H1 (cell line): ENCODE results near the gene KRTAP4-9. TPM values are rescaled to one million over a fixed set of nuclear protein-coding genes. Genes with fewer than 3 reads are reported as not detected.

Source experiments
- CTCF ChIA-PET: fragments of 300-600 bp; sonication (Branson Sonifier 250); formaldehyde crosslinking; loops from one replicate; lab custom pipeline; 2021; ENCODE audit not compliant: partially characterized antibody; lab: Charles Lee
- POLR2A ChIA-PET: fragments of 300-600 bp; sonication (Branson Sonifier 250); formaldehyde crosslinking; loops from one replicate; lab custom pipeline; 2021; ENCODE audit warnings: inconsistent platforms; ENCODE audit not compliant: partially characterized antibody; lab: Charles Lee
- DNase-seq, 2 experiments: peaks; one replicate each; pipeline versions ENCODE4 v3.0.0 to v3.0.0-alpha.2; 2010 to 2022; ENCODE audit warnings: low spot score in 2 of 2, low read depth in 1 of 2, mixed read lengths in 1 of 2
- FAIRE-seq: peaks from 2 replicates; lab custom pipeline; 2011; peaks lifted over from hg19 to GRCh38; lab: Jason Lieb, UNC
- H2AFZ ChIP-seq: 2 replicates; pipeline ENCODE4 v1.8.1; 2012; ENCODE audit warnings: low read length, inconsistent platforms
- H2AK5ac ChIP-seq: 2 replicates; pipeline ENCODE4 v1.6.1; 2013; ENCODE audit warnings: low read depth, low read length
- H2BK120ac ChIP-seq: replicated peaks from 2 replicates; pipeline ENCODE3; 2013; ENCODE audit warnings: low read depth, low read length, inconsistent platforms
- H2BK12ac ChIP-seq: 2 replicates; pipeline ENCODE4 v1.6.1; 2013; ENCODE audit warnings: low read depth, low read length
- H2BK15ac ChIP-seq: 2 replicates; pipeline ENCODE4 v1.6.1; 2013; ENCODE audit warnings: low read length
- H2BK20ac ChIP-seq: 2 replicates; pipeline ENCODE4 v1.6.1; 2013; ENCODE audit warnings: low read length
- H2BK5ac ChIP-seq: 2 replicates; pipeline ENCODE4 v1.6.1; 2013; ENCODE audit warnings: low read depth, low read length
- H3K14ac ChIP-seq: 2 replicates; pipeline ENCODE4 v1.6.1; 2013; ENCODE audit warnings: inconsistent platforms; ENCODE audit not compliant: insufficient read length
- H3K18ac ChIP-seq: 2 replicates; pipeline ENCODE4 v1.6.1; 2013; ENCODE audit warnings: low read length; ENCODE audit errors: extremely low read depth
- H3K23ac ChIP-seq: 2 replicates; pipeline ENCODE4 v1.6.1; 2013; ENCODE audit warnings: inconsistent platforms; ENCODE audit not compliant: insufficient read length
- H3K23me2 ChIP-seq: 2 replicates; pipeline ENCODE4 v1.6.1; 2013; ENCODE audit warnings: low read depth, low read length
- H3K27ac ChIP-seq: 2 replicates; pipeline ENCODE4 v1.6.1; 2011; ENCODE audit warnings: low read depth, low read length, inconsistent platforms
- H3K27me3 ChIP-seq, 4 experiments: replicated peaks in 1 of 4; 1 replicate in 1 of 4; 2 replicates in 3 of 4; pipeline versions ENCODE4 v1.6.1 to v1.8.1; 2011 to 2013; ENCODE audit warnings: low read length in 3 of 4, mild to moderate bottlenecking in 3 of 4, inconsistent platforms in 2 of 4, mixed read lengths in 2 of 4, moderate library complexity in 1 of 4; ENCODE audit not compliant: control insufficient read depth in 3 of 4, insufficient read depth in 3 of 4; ENCODE audit errors: extremely low read depth in 1 of 4
- H3K36me3 ChIP-seq, 4 experiments: 2 replicates each; pipeline versions ENCODE4 v1.6.1 to v1.8.1; 2011 to 2013; ENCODE audit warnings: mild to moderate bottlenecking in 4 of 4, low read length in 3 of 4, moderate library complexity in 2 of 4, control low read depth in 1 of 4, inconsistent platforms in 1 of 4; ENCODE audit not compliant: insufficient read depth in 4 of 4, control insufficient read depth in 2 of 4
- H3K4ac ChIP-seq: replicated peaks from 2 replicates; pipeline ENCODE3; 2013; ENCODE audit warnings: low read length, low read depth, mixed read lengths, inconsistent platforms; ENCODE audit not compliant: insufficient read length
- H3K4me1 ChIP-seq, 4 experiments: replicated peaks in 1 of 4; 1 replicate in 1 of 4; 2 replicates in 3 of 4; pipeline versions ENCODE4 v1.6.1 to v1.8.1; 2011 to 2013; ENCODE audit warnings: low read length in 3 of 4, inconsistent platforms in 2 of 4, mixed read lengths in 1 of 4; ENCODE audit not compliant: insufficient read depth in 4 of 4, control insufficient read depth in 3 of 4
- H3K4me2 ChIP-seq, 2 experiments: 2 replicates each; pipeline versions ENCODE4 v1.6.1 to v1.8.1; 2011 to 2013; ENCODE audit warnings: low read depth in 2 of 2, low read length in 2 of 2, control low read depth in 1 of 2, inconsistent platforms in 1 of 2, mild to moderate bottlenecking in 1 of 2; ENCODE audit not compliant: insufficient read depth in 1 of 2
- H3K4me3 ChIP-seq, 4 experiments: fragments of 200-600, 300-600 bp in 1 of 4; sonication (generic), shearing (Covaris generic), sonication (Bioruptor Twin) in 1 of 4; 2 replicates each; pipeline versions ENCODE4 v1.5.1 to v1.8.1; 2011 to 2016; ENCODE audit warnings: low read length in 4 of 4, low read depth in 3 of 4, control low read depth in 2 of 4, inconsistent platforms in 2 of 4, mild to moderate bottlenecking in 2 of 4, mixed read lengths in 1 of 4, moderate library complexity in 1 of 4; ENCODE audit not compliant: insufficient read depth in 2 of 4; ENCODE audit errors: extremely low read depth in 1 of 4
- H3K56ac ChIP-seq: replicated peaks from 2 replicates; pipeline ENCODE3; 2013; ENCODE audit warnings: low read depth, mild to moderate bottlenecking, mixed read lengths, low read length, inconsistent platforms; ENCODE audit not compliant: insufficient read length
- H3K79me1 ChIP-seq: 2 replicates; pipeline ENCODE4 v1.6.1; 2013; ENCODE audit warnings: low read depth, low read length, control low read depth
- H3K79me2 ChIP-seq, 2 experiments: 2 replicates each; pipeline versions ENCODE4 v1.6.1 to v1.8.1; 2012 to 2013; ENCODE audit warnings: low read length in 2 of 2, mild to moderate bottlenecking in 2 of 2, inconsistent platforms in 1 of 2; ENCODE audit not compliant: insufficient read depth in 2 of 2, control insufficient read depth in 1 of 2
- H3K9ac ChIP-seq, 4 experiments: replicated peaks in 1 of 4; 1 replicate in 1 of 4; 2 replicates in 3 of 4; pipeline versions ENCODE4 v1.6.1 to v1.8.1; 2011 to 2013; ENCODE audit warnings: low read depth in 3 of 4, low read length in 3 of 4, control low read depth in 2 of 4, mild to moderate bottlenecking in 2 of 4, moderate library complexity in 2 of 4, inconsistent platforms in 1 of 4; ENCODE audit errors: extremely low read depth in 1 of 4
- H3K9me3 ChIP-seq, 2 experiments: 2 replicates each; pipeline versions ENCODE4 v1.6.1 to v1.8.1; 2012 to 2013; ENCODE audit warnings: mild to moderate bottlenecking in 2 of 2, moderate library complexity in 2 of 2, control low read depth in 1 of 2, inconsistent platforms in 1 of 2, low read depth in 1 of 2, low read length in 1 of 2, mixed read lengths in 1 of 2; ENCODE audit not compliant: insufficient read depth in 2 of 2
- H4K20me1 ChIP-seq, 2 experiments: replicated peaks in 1 of 2; 2 replicates each; pipeline versions ENCODE3 to v1.8.1; 2011 to 2013; ENCODE audit warnings: inconsistent platforms in 2 of 2, low read length in 2 of 2, mild to moderate bottlenecking in 1 of 2; ENCODE audit not compliant: insufficient read depth in 2 of 2, control insufficient read depth in 1 of 2
- H4K5ac ChIP-seq: 2 replicates; pipeline ENCODE4 v1.6.1; 2013; ENCODE audit warnings: low read length, low read depth, mixed read lengths, inconsistent platforms; ENCODE audit not compliant: insufficient read length
- H4K8ac ChIP-seq: 2 replicates; pipeline ENCODE4 v1.8.0; 2013; ENCODE audit warnings: mild to moderate bottlenecking, moderate library complexity, low read length, inconsistent platforms; ENCODE audit not compliant: insufficient read depth; ENCODE audit errors: extremely low read depth
- H4K91ac ChIP-seq: replicated peaks from 2 replicates; pipeline ENCODE3; 2013; ENCODE audit warnings: low read length, mixed read lengths, inconsistent platforms; ENCODE audit not compliant: insufficient read length
- BRCA1 ChIP-seq: IDR thresholded peaks from 2 replicates; pipeline ENCODE4 v1.6.1; 2012; ENCODE audit warnings: low read depth, low read length, improper control_type of control experiment
- CBX8 ChIP-seq: fragments of 300-800, 300-1000 bp; sonication (generic); IDR thresholded peaks from 2 replicates; pipeline ENCODE4 v1.7.1; 2016; ENCODE audit warnings: low read depth, low read length, borderline replicate concordance
- FOSL1 ChIP-seq: IDR thresholded peaks from 2 replicates; pipeline ENCODE4 v1.6.1; 2011; ENCODE audit warnings: mild to moderate bottlenecking, low read depth, low read length, moderate library complexity; ENCODE audit not compliant: insufficient read depth
- KDM1A ChIP-seq: fragments of 200-600, 300-600 bp; sonication (generic); IDR thresholded peaks from 2 replicates; pipeline ENCODE4 v1.7.1; 2016; ENCODE audit warnings: mild to moderate bottlenecking, low read length, borderline replicate concordance
- MAX ChIP-seq: IDR thresholded peaks from 2 replicates; pipeline ENCODE4 v1.6.1; 2012; ENCODE audit warnings: inconsistent platforms
- RAD21 ChIP-seq, 2 experiments: IDR thresholded peaks in 1 of 2; conservative IDR thresholded peaks in 1 of 2; 2 replicates each; pipeline ENCODE4 v1.6.1; 2011; ENCODE audit warnings: low read depth in 2 of 2, low read length in 2 of 2, improper control_type of control experiment in 1 of 2, inconsistent platforms in 1 of 2, mild to moderate bottlenecking in 1 of 2, moderate library complexity in 1 of 2
- RBBP5 ChIP-seq: IDR thresholded peaks from 2 replicates; pipeline ENCODE4 v1.7.1; 2012; ENCODE audit warnings: low read depth, mild to moderate bottlenecking, inconsistent platforms, low read length, moderate library complexity, borderline replicate concordance
- SIRT6 ChIP-seq: IDR thresholded peaks from one replicate; pipeline ENCODE4 v1.7.1; 2012; ENCODE audit warnings: low read length, inconsistent platforms
- SIX5 ChIP-seq: IDR thresholded peaks from 2 replicates; pipeline ENCODE4 v1.6.1; 2011; ENCODE audit warnings: mild to moderate bottlenecking, low read depth, low read length
- TEAD4 ChIP-seq: IDR thresholded peaks from 2 replicates; pipeline ENCODE4 v1.6.1; 2012; ENCODE audit warnings: low read depth, low read length, inconsistent platforms, mixed read lengths
- polyA plus RNA-seq, 7 experiments: library from polyadenylated mRNA; depleted of rRNA in 3 of 7; stranded (reverse) in 5 of 7; unstranded in 2 of 7; fragments of >200 nt in 5 of 7; fragments of 200-250 nt in 2 of 7; gene quantifications; 1 replicate in 5 of 7; 2 replicates in 1 of 7; 4 replicates in 1 of 7; pipeline versions ENCODE4 v1.2.1 to v1.2.3, GENCODE V29; 2011 to 2013; ENCODE audit warnings: missing spikeins in 2 of 7, mixed read lengths in 2 of 7
- total RNA-seq: library from RNA; stranded (reverse); fragmentation: NEBNext Ultra II Directional; extraction: Animal tissue kit (Norgen Biotek cat#: 25700); gene quantifications from 2 replicates; pipeline ENCODE4 v1.2.1, GENCODE V29; 2021

Gene KRTAP4-9
- total and polyA plus RNA-seq, 2 of the 8 experiments (the other 6 are each of a cell fraction or from before 2014, with no cell fraction given), result not detected

GRCh38 chr17:41141361-41141760 lies 36.2 kb downstream of the KRTAP4-9 start:
- Histone ChIP-seq H2BK5ac (no peak overlapping the region), H3K9ac (no peak overlapping the region), H2BK15ac (no peak overlapping the region), H3K14ac (no peak overlapping the region), H3K23ac (no peak overlapping the region), H3K36me3 (no peaks in the 10 kb centered on the region), H3K4me1 (no peaks in the 10 kb centered on the region), H2AFZ (no peak overlapping the region), H2BK12ac (no peak overlapping the region), H4K5ac (no peak overlapping the region), H3K4me2 (no peak overlapping the region), H4K91ac (no peak overlapping the region), H3K9me3 (peaks cover 12% of the 10 kb centered on the region in 2 experiments; a peak in 3 of 4 replicates), H2AK5ac (no peak overlapping the region), H3K18ac (no peak overlapping the region), H3K4ac (no peak overlapping the region), H3K56ac (no peak overlapping the region), H3K79me1 (no peaks in the 10 kb centered on the region), H3K27ac (no peak overlapping the region), H2BK120ac (no peak overlapping the region), H4K8ac (no peak overlapping the region), H3K27me3 (no peaks in the 10 kb centered on the region), H2BK20ac (no peak overlapping the region), H4K20me1 (no peaks in the 10 kb centered on the region), H3K23me2 (no peaks in the 10 kb centered on the region), H3K79me2 (no peaks in the 10 kb centered on the region), H3K4me3 (no peak overlapping the region)
- ChIA-PET POLR2A (interaction anchor here (0.6 kb wide), 1 partner anchor 102 kb away, joined by 4 read pairs; no protein-coding TSS in a partner anchor), CTCF (interaction anchor here (1.0 kb wide), 1 partner anchor 8 kb away, joined by 3 read pairs; the partner anchor contains the start of gene KRTAP4-5)
- DNase-seq (no peak), FAIRE-seq (no peak)
- no peak for TF ChIP-seq RAD21 (IDR thresholded peaks at IDR 0.05 in 1 of 2, conservative IDR thresholded peaks at IDR 0.05 in 1 of 2; ENCODE audit: low read depth in 2 of 2, low read length in 2 of 2)
- TF ChIP-seq SIX5, result no peak
- TF ChIP-seq KDM1A, result no peak
- TF ChIP-seq CBX8, result no peak
- TF ChIP-seq BRCA1, result no peak
- no peak for TF ChIP-seq FOSL1
- no peak for TF ChIP-seq RBBP5
- no peak for TF ChIP-seq TEAD4
- TF ChIP-seq MAX, result no peak
- no peak for TF ChIP-seq SIRT6
